PFSK-1 (cell line): ENCODE results near the gene KBTBD4.

Experiments
- POLR2AphosphoS5 ChIP-seq: IDR thresholded peaks from 2 replicates; pipeline ENCODE4 v1.6.1; 2012; ENCODE audit warnings: low read depth, mild to moderate bottlenecking, control low read depth, low read length, moderate library complexity
- SIN3A ChIP-seq: IDR thresholded peaks from 2 replicates; pipeline ENCODE4 v1.6.1; 2012; ENCODE audit warnings: mild to moderate bottlenecking, low read length, moderate library complexity, borderline replicate concordance; ENCODE audit not compliant: insufficient read depth
- TAF1 ChIP-seq: IDR thresholded peaks from 2 replicates; pipeline ENCODE4 v1.6.1; 2012; ENCODE audit warnings: low read length, control low read depth, borderline replicate concordance; ENCODE audit not compliant: insufficient read depth
- TF ChIP-seq, protein P1 (sequence below), 2 experiments: IDR thresholded peaks; 2 replicates each; pipeline versions ENCODE4 v1.6.1 to v1.8.0; 2011 to 2012; ENCODE audit warnings: low read depth in 2 of 2, low read length in 2 of 2, control low read depth in 1 of 2, inconsistent platforms in 1 of 2, mild to moderate bottlenecking in 1 of 2, moderate library complexity in 1 of 2; ENCODE audit not compliant: insufficient read depth in 1 of 2

DNA sequence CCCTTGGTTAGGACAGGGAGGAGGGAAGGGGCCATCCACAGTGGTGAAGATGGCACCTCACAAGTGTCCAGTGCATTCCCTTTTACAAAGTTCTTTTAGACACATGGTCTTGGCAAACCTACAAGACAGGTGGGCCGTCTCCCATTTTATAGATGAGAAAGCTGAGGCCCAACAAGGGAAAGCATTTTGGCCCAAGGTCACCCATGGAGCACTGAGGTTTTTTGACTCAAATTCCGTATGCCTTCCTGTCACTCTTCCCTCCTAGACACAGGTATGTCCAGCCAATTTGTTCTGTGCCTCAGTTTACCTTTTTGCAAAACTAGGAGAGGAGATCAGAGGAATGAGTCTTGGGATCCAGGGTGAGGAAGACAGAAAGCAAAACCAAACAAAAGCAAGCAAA lies 14.2 kb upstream of the KBTBD4 start:
- TF ChIP-seq POLR2AphosphoS5 (no peak), SIN3A (no peak), TAF1 (no peak)
- TF ChIP-seq, protein P1, sequence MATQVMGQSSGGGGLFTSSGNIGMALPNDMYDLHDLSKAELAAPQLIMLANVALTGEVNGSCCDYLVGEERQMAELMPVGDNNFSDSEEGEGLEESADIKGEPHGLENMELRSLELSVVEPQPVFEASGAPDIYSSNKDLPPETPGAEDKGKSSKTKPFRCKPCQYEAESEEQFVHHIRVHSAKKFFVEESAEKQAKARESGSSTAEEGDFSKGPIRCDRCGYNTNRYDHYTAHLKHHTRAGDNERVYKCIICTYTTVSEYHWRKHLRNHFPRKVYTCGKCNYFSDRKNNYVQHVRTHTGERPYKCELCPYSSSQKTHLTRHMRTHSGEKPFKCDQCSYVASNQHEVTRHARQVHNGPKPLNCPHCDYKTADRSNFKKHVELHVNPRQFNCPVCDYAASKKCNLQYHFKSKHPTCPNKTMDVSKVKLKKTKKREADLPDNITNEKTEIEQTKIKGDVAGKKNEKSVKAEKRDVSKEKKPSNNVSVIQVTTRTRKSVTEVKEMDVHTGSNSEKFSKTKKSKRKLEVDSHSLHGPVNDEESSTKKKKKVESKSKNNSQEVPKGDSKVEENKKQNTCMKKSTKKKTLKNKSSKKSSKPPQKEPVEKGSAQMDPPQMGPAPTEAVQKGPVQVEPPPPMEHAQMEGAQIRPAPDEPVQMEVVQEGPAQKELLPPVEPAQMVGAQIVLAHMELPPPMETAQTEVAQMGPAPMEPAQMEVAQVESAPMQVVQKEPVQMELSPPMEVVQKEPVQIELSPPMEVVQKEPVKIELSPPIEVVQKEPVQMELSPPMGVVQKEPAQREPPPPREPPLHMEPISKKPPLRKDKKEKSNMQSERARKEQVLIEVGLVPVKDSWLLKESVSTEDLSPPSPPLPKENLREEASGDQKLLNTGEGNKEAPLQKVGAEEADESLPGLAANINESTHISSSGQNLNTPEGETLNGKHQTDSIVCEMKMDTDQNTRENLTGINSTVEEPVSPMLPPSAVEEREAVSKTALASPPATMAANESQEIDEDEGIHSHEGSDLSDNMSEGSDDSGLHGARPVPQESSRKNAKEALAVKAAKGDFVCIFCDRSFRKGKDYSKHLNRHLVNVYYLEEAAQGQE (IDR thresholded peaks at IDR 0.05; ENCODE audit: insufficient read depth in 1 of 2, low read depth in 2 of 2, low read length in 2 of 2) = no peak
